HG03469 (cell line): ENCODE data around the gene KRTAP10-12.

Experiments
- ATAC-seq: cut with Tn5 transposase; IDR thresholded peaks from one replicate; pipeline ENCODE4 v1.9.1; 2021; ENCODE audit warnings: mild to moderate bottlenecking, moderate library complexity, moderate number of reproducible peaks; ENCODE audit not compliant: unreplicated experiment

Gene KRTAP10-12

GRCh38 chr21:44730951-44731579 lies 34.1 kb downstream of the KRTAP10-12 start:
- no peak for ATAC-seq

GRCh38 chr21:44732263-44732662 lies 35.3 kb downstream of the KRTAP10-12 start:
- no peak for ATAC-seq

GRCh38 chr21:44732956-44733355 lies 36.0 kb downstream of the KRTAP10-12 start:
- ATAC-seq: no peak

- no peak for ATAC-seq
These were observed 37.2 kb downstream of the KRTAP10-12 start for GRCh38 chr21:44734026-44734745.

GRCh38 chr21:44734841-44735240 lies 37.9 kb downstream of the KRTAP10-12 start:
- ATAC-seq: no peak

GRCh38 chr21:44735821-44736220 lies 38.8 kb downstream of the KRTAP10-12 start:
- no peak for ATAC-seq

- ATAC-seq: no peak
These were observed 39.5 kb downstream of the KRTAP10-12 start for GRCh38 chr21:44736291-44737004.

- ATAC-seq: no peak
These were observed 40.9 kb downstream of the KRTAP10-12 start for GRCh38 chr21:44737706-44738354.

GRCh38 chr21:44738621-44739020 lies 41.6 kb downstream of the KRTAP10-12 start:
- no peak for ATAC-seq

GRCh38 chr21:44739316-44739715 lies 42.3 kb downstream of the KRTAP10-12 start:
- no peak for ATAC-seq

- ATAC-seq: no peak
These were observed 43.8 kb downstream of the KRTAP10-12 start for GRCh38 chr21:44740742-44741141.

GRCh38 chr21:44741921-44742320 lies 44.9 kb downstream of the KRTAP10-12 start:
- ATAC-seq: no peak

GRCh38 chr21:44742418-44743153 lies 45.6 kb downstream of the KRTAP10-12 start:
- no peak for ATAC-seq
